ENCODE data around the gene CUX1.

The CUX1 gene

GRCh38 chr7:101898106-101898505 is 80.7 kb downstream of the CUX1 start:
- no peaks in the 10 kb centered on the region for H3K27me3 ChIP-seq (ENCODE audit: insufficient read depth, low read depth)
- H3K27ac ChIP-seq: no peak overlapping the region
- H2AFZ ChIP-seq (ENCODE audit: low read depth): no peak overlapping the region
- H3K4me2 ChIP-seq: no peak overlapping the region
- no peak for TF ChIP-seq CTCF (conservative IDR thresholded peaks at IDR 0.05; ENCODE audit: low read depth, low read length)
- no peaks in the 10 kb centered on the region for H3K36me3 ChIP-seq (ENCODE audit: insufficient read depth)
- H3K4me3 ChIP-seq (IDR thresholded peaks at IDR 0.05; ENCODE audit: insufficient read depth, low read depth, low read length): no peak overlapping the region
- H3K9ac ChIP-seq: no peak overlapping the region
- no peaks in the 10 kb centered on the region for H4K20me1 ChIP-seq (ENCODE audit: insufficient read depth)
- peaks cover 19% of the 10 kb centered on the region; the same call in 1 of the 2 replicates for H3K79me2 ChIP-seq (ENCODE audit: insufficient read depth, low read depth)
- H3K4me1 ChIP-seq (ENCODE audit: low read depth, poor library complexity, severe bottlenecking): no peaks in the 10 kb centered on the region

GRCh38 chr7:101899616-101900015 is 82.2 kb downstream of the CUX1 start:
- TF ChIP-seq CTCF (conservative IDR thresholded peaks at IDR 0.05; ENCODE audit: low read depth, low read length): no peak
- Histone ChIP-seq H3K79me2 (ENCODE audit: insufficient read depth, low read depth) (peaks cover 15% of the 10 kb centered on the region; the same call in 1 of the 2 replicates), H3K4me2 (no peak overlapping the region), H4K20me1 (ENCODE audit: insufficient read depth) (no peaks in the 10 kb centered on the region), H2AFZ (ENCODE audit: low read depth) (no peak overlapping the region), H3K4me1 (ENCODE audit: low read depth, poor library complexity, severe bottlenecking) (no peaks in the 10 kb centered on the region), H3K27me3 (ENCODE audit: insufficient read depth, low read depth) (no peaks in the 10 kb centered on the region), H3K36me3 (ENCODE audit: insufficient read depth) (no peaks in the 10 kb centered on the region), H3K9ac (no peak overlapping the region), H3K4me3 (IDR thresholded peaks at IDR 0.05; ENCODE audit: insufficient read depth, low read depth, low read length) (no peak overlapping the region), H3K27ac (no peak overlapping the region)

- Histone ChIP-seq H3K9ac (no peak overlapping the region), H3K4me3 (IDR thresholded peaks at IDR 0.05; ENCODE audit: insufficient read depth, low read depth, low read length) (no peak overlapping the region), H3K27me3 (ENCODE audit: insufficient read depth, low read depth) (no peaks in the 10 kb centered on the region), H3K36me3 (ENCODE audit: insufficient read depth) (no peaks in the 10 kb centered on the region), H4K20me1 (ENCODE audit: insufficient read depth) (no peaks in the 10 kb centered on the region), H3K4me1 (ENCODE audit: low read depth, poor library complexity, severe bottlenecking) (no peaks in the 10 kb centered on the region), H3K27ac (no peak overlapping the region), H3K4me2 (no peak overlapping the region), H3K79me2 (ENCODE audit: insufficient read depth, low read depth) (peaks cover 17% of the 10 kb centered on the region; the same call in 1 of the 2 replicates), H2AFZ (ENCODE audit: low read depth) (no peak overlapping the region)
- TF ChIP-seq CTCF (conservative IDR thresholded peaks at IDR 0.05; ENCODE audit: low read depth, low read length): no peak
Observed at GRCh38 chr7:101900103-101900502, 82.7 kb downstream of the CUX1 start.

- no peaks in the 10 kb centered on the region for H3K27me3 ChIP-seq (ENCODE audit: insufficient read depth, low read depth)
- H2AFZ ChIP-seq (ENCODE audit: low read depth): no peak overlapping the region
- no peaks in the 10 kb centered on the region for H4K20me1 ChIP-seq (ENCODE audit: insufficient read depth)
- no peak overlapping the region for H3K4me2 ChIP-seq
- no peak overlapping the region for H3K9ac ChIP-seq
- H3K36me3 ChIP-seq (ENCODE audit: insufficient read depth): no peaks in the 10 kb centered on the region
- no peak overlapping the region for H3K27ac ChIP-seq
- H3K4me1 ChIP-seq (ENCODE audit: low read depth, poor library complexity, severe bottlenecking): no peaks in the 10 kb centered on the region
- peaks cover 16% of the 10 kb centered on the region; the same call in 1 of the 2 replicates for H3K79me2 ChIP-seq (ENCODE audit: insufficient read depth, low read depth)
- no peak for TF ChIP-seq CTCF (conservative IDR thresholded peaks at IDR 0.05; ENCODE audit: low read depth, low read length)
- no peak overlapping the region for H3K4me3 ChIP-seq (IDR thresholded peaks at IDR 0.05; ENCODE audit: insufficient read depth, low read depth, low read length)
Observed at GRCh38 chr7:101901661-101902491, 84.5 kb downstream of the CUX1 start.

Measured in KMS-11 (cell line).